Activated T-cell treated with anti-CD3 and anti-CD28 coated beads for 4 hours (primary cell): Measurements from ENCODE around the gene CT83.

Source experiments
- DNase-seq: peaks from one replicate; pipeline ENCODE4 v3.0.0-alpha.2; 2020

CT83 gene, protein sequence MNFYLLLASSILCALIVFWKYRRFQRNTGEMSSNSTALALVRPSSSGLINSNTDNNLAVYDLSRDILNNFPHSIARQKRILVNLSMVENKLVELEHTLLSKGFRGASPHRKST

GRCh38 chrX:116462822-116463221, at the start of gene CT83:
CT83 (minus strand) TSS chrX:116462976; CDS start chrX:116462856, 120 bp downstream.
- no peak for DNase-seq

DNA sequence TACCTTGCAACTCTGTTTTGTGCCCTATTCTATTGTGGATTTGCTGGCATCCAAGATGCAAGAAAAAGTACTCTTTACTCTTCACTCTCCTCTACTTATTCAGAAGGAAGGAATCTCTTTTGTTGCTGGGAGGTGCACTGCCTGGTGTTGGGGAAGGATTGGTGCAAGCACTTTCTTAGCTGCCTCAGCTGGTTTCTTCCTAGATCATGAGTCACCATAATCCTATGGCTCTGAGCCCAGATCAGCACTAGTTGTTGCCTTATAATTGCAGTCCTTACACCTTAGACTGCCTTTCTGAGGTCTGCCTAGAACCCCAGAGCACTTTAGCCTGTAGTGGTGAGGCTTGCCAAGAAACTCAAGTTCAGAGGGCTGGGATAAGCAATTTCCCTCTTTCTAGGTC, 37.0 kb upstream of the CT83 start:
- DNase-seq = no peak

DNA sequence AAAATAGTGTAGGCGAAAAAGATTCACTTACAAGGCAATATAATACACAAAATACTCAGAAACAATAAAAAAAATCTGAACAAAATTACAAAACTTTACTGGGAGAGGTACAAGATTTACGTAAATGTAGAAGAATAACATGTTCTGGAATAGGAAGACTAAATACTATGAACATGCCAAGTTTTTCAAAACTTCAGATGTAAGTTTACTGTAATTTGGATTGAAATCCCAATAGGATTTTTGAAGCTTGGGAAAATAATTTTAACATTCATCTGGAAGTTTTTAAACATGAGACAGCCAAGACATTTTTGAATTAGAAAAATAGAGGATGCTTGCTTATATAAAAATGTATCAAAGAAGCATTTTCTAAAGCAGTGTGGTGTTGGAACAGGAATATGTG, 30.5 kb upstream of the CT83 start:
- no peak for DNase-seq

- DNase-seq = no peak
These were observed 27.3 kb upstream of the CT83 start for GRCh38 chrX:116490104-116490503.

DNA sequence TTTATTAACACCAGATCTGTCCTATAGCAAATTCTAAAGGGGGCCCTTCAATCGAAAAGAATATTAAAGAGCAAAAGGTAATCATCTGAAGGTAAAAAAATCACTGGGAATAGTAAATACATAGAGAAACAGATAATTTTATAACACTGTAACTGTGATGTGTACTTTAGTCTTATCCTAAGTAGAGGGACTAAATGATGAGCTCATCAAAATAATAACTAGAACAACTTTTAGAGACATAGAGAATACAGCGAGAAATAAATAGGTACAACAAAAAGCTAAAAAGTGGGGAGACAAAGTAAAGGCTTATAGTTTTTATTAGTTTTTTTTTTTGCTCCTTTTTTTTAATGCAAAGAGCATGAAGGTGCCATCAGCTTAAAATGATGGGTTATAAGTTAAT, 17.3 kb upstream of the CT83 start:
- DNase-seq = no peak

DNA sequence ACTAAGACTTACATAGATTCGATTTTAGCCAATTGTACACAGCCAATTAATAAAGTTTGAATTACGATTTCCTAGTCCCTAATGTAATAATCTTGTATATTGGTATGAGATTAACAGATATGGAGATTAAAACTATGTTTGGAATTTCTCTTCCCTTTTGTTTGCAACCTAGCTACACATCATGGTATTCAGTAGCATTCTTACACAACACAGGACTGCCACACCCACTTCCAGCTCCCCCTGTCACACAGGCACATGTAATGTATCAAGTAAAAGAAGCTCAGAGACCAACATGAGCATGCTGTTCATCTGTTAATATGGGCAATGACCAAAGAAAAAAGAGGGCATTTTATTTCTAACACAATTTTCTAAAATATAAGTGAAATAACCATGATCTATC, 13.6 kb downstream of the CT83 start:
- no peak for DNase-seq

DNA sequence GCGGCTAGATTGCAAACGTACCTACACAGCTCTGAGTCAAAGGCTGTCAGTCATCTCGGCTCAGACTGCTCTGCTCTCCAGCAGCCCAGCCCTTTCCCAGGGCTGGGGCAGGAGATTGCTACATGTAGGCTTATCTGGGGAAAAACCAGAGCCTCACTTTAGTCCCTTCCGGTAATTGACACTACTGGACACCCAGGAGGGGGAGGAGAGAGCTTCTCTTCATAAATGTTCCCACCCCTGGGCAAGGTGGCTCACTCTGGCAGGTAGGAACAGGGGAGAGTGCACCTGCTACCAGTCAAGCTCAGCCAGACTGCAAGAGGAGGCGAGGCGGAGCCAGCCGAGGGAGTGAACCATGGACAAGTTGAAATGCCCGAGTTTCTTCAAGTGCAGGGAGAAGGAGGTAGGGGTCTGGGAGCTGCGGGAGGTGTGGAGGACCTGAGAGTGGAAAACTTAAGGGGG, 26.4 kb downstream of the CT83 start, which contains the start of gene SLC6A14:
SLC6A14 (plus strand) TSS at position 249 of the 459 bp plus-strand sequence; CDS start at position 353, 104 bp downstream.
- DNase-seq = no peak

DNA sequence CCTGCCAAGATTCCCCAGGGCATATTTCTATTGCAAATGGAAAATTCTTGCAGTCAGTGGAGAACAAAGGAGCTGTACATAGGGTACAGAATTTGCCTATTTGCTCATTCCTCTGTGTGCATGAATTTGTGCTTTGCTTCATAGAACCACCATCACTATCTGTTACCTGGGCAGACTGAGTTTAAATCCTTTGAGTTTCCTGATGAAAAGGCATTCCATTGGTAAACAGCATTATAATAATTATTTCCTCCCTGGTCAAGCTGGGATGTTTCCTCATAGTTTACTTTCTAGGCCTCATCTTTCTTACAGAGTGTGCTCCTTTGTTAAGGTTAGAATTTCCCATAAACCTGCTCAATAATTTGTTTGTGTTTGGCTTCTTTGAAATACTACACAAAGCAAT, 27.2 kb downstream of the CT83 start:
- DNase-seq = no peak

GRCh38 chrX:116427978-116428377, 34.8 kb downstream of the CT83 start:
- no peak for DNase-seq

- DNase-seq = no peak
These were observed 44.8 kb downstream of the CT83 start for GRCh38 chrX:116417968-116418367.

DNA sequence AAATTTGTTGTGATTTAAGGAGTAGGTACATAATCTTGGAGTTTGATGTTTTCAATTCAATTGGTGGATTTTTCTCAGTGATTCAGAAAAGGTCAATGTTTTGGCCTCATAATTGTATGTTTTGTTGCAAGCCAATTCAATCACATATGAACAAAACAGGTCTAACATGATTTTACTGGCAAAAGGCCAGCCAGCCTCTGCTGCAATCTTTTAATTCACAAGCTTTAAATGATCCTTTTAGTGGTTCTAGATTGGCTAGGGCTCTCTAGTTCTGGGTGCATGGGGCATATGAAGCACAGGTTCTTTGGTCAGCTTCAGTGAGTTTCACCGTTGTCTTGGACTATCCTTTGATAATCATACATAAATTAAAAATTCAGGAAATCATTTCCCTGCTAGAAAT, 45.6 kb downstream of the CT83 start:
- no peak for DNase-seq

GRCh38 chrX:116413273-116413672, 49.5 kb downstream of the CT83 start:
- no peak for DNase-seq
